Measurements from ENCODE around the gene HYAL2.
"Not testable (repeated sequence)": the region's sequence is repeated elsewhere in the genome, so short reads cannot be mapped to it uniquely, and the experiment has no call there.

The HYAL2 gene

GRCh38 chr3:50287262-50287661 is 35.3 kb downstream of the HYAL2 start:
- DNase-seq: no peak

DNA sequence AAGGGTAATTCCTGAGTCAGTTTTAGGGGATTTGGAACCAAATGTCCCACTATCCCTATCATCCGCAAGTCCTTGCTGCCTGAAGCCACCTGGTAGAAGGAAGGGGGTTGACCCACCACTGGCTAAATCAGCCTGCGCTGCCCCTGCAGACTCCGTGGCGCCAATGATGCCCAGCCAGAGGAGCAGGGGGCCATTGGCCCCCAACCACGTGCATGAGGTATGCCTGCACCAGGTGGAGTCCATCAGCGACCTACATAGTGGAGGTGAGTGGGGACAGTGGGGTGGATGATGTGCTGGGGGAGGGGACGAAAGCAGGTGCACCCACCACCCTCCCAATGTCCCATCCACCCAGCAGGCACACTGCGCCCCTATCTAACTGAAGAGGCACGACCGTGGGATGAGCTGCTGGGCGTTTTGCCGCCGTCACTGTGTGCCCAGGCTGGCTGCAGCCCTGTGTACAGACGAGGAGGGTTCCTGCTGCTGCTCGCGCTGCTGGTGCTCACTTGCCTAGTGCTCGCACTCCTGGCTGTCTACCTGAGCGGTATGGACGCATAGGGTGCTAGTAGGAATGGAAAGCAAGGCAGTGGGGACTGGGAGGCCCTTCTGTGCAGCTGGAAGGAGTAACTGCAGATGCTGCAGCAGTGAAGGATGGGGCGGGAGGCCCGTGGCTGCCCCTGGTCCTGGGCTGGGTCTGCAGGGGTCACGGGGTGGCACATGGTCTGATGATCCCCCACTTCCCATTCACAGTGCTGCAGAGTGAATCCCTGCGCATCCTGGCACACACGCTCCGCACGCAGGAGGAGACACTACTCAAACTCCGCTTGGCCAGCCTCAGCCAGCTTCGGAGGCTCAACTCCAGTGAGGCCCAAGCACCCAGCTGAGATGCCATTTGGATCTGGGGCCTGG is 36.0 kb downstream of the HYAL2 start:
- DNase-seq: no peak

DNA sequence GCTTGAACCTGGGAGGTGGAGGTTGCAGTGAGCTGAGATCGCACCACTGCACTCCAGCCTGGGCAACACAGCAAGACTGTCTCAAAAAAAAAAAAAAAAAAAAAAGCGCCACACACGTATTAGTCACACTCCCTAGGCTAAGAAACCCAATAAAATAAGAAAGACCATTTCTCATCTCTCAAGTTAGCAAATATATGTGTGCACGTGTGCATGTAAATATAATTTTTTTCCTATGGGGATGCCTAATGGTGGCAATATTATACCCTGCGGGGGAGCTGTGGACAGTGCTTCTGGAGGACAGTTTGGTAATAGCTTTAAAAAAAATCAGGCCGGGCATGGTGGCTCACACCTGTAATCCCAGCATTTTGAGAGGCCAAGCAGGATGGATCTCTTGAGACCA is 38.4 kb downstream of the HYAL2 start:
- not testable (repeated sequence) for DNase-seq

DNA sequence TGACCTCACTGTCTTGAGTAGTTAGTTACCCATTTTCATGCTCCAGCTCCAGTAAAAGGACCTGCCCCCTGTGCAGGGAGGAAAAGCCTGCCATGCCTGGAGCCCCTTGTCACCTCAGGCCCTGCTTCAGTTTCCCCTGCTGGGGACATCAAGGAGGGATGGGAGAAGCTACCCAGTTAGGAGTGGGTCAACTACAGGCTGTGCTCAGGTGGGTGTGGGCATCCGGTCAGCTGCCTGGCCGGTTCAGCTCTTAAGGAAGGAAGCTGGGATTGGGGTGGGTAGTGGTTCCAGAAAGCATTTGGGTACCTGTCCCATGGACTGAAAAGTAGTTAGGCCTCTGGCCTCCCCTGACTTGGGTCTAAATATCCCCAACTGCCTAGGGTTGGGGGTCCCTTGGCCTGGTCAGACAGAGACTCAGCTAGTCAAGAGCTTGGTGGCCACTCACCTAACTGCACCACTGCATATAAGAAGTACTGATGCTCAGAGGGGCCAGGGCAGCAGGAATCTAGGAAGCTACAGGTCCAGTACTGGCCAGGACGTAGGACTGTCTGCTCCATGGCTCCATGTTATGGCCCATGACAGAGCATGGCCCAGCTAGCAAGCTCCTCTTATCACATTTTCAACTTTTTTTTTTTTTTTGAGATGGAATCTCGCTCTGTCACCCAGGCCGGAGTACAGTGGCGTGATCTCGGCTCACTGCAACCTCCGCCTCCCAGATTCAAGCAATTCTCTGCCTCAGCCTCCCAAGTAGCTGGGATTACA is 43.1 kb downstream of the HYAL2 start:
- no peak for DNase-seq

DNA sequence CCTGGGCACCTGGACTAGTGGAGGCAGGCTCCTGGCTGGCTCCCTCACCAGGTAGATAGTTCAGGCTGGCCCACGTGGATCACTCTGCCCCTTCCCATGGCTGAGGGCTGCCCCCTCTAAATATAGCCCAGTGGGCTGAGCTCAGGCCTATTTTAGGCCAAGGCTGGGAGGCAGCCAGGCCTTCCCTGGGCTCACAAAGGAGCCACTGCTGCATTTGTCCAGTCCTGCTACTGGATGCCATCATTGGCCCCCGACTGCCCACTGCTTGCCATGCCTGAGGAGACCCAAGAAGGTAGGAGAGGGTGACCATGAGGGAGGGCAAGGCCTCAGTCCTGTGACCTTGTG is 43.7 kb downstream of the HYAL2 start, which contains the start of gene LSMEM2:
LSMEM2 (plus strand) TSS at position 208 of the 345 bp plus-strand sequence; CDS start at position 235, 27 bp downstream.
- no peak for DNase-seq

- no peak for DNase-seq
These were observed 44.2 kb downstream of the HYAL2 start for GRCh38 chr3:50278123-50278879.

- DNase-seq: no peak
These were observed 45.8 kb downstream of the HYAL2 start for GRCh38 chr3:50276762-50277101.

GRCh38 chr3:50275996-50276761 is 46.4 kb downstream of the HYAL2 start:
- no peak for DNase-seq

DNA sequence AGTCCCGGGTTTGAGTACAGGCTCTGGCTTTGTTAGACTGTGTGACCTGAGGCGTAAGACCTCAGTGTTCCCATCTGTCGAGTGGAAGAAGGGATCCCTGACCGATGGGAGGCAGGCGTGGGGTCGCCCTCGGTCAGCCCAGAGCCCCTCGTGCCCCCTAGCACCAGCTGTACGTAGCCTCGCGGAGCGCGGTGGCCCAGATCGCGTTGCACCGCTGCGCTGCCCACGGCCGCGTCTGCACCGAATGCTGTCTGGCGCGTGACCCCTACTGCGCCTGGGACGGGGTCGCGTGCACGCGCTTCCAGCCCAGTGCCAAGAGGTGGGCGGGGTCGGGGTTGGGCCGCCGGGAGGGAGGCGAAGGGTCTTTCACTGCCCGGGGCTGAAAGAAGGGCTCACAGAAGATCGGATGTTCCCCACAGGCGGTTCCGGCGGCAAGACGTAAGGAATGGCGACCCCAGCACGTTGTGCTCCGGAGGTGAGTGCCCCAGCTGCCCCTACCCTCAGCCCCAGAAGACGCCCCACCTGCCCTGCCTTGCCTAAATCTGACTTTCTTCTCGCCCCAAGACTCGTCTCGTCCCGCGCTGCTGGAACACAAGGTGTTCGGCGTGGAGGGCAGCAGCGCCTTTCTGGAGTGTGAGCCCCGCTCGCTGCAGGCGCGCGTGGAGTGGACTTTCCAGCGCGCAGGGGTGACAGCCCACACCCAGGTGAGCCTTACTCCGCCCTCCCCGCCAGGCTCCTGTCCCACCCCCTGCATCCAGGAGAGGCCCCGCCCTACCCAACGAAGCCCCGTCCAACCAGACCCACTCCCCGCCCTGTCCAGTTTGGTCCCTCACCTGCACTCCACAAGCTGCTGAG is 47.2 kb downstream of the HYAL2 start:
- no peak for DNase-seq

GRCh38 chr3:50274371-50275104 is 48.0 kb downstream of the HYAL2 start:
- peak; percentile 31 for DNase-seq

DNA sequence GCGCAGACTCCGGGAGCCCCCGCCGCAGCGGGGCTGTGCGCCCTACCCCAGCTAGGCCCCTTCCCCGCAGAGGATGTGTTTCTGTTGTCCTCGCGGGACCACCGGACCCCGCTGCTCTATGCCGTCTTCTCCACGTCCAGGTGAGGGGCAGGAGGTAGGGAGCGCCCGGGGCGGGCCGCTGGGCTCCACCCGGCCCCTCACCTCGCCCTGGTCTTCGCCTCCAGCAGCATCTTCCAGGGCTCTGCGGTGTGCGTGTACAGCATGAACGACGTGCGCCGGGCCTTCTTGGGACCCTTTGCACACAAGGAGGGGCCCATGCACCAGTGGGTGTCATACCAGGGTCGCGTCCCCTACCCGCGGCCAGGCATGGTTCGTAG is 48.9 kb downstream of the HYAL2 start:
- no peak for DNase-seq

DNA sequence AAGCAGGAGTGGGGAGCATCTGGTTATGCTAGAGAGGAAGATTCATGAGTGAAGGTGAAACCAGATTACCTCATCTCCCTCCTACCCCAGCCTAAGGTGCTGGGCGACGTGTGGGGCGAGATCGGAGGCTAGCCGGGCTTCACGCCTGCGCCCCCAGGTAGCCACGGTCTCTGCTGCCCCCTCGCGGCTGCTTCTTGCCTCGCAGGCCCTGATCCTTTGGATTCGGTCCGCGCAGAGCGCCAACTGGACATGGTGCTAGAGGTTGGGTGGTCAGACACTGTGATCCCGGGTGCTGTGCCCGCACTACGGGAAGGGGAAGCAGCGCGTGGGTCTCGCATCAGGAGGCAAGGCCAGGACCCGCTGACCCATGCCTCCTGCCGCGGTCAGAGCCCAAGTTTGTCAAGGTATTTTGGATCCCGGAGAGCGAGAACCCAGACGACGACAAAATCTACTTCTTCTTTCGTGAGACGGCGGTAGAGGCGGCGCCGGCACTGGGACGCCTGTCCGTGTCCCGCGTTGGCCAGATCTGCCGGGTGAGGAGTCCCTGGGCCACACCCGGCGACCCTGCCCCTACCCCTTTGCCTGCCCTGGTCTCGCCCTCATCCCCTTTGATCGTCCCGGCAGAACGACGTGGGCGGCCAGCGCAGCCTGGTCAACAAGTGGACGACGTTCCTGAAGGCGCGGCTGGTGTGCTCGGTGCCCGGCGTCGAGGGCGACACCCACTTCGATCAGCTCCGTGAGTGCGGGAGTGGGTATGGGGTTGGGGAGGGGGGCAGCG is 49.4 kb downstream of the HYAL2 start:
- peak; percentile 66 for DNase-seq

DNA sequence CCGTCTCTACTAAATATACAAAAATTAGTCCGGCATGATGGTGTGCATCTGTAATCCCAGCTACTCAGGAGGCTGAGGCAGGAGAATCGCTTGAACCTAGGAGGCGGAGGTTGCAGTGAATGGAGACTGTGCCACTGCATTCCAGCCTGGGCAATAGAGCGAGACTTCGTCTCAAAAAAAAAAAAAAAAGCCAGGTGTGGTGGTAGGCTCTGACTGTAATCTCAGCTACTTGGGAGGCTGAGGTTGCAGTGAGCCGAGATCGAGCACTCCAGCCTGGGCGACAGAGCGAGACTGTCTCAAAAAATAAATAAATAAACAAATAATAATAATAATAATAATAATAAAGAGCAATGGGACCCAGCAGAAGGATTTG is 50.0 kb downstream of the HYAL2 start:
- not testable (repeated sequence) for DNase-seq

GRCh38 chr3:50271314-50271936 is 51.1 kb downstream of the HYAL2 start:
- no peak for DNase-seq

- no peak for DNase-seq
These were observed 51.9 kb downstream of the HYAL2 start for GRCh38 chr3:50270422-50271224.

- DNase-seq: no peak
These were observed 52.5 kb downstream of the HYAL2 start for GRCh38 chr3:50269977-50270413.

- no peak for DNase-seq
These were observed 53.1 kb downstream of the HYAL2 start for GRCh38 chr3:50269460-50269859.

GRCh38 chr3:50268703-50269451 is 53.7 kb downstream of the HYAL2 start, which contains the start of gene SEMA3B:
Gene SEMA3B, plus strand, starts transcription at chr3:50269147. Its CDS starts 94 bp downstream, at chr3:50269241.
- DNase-seq: no peak

Data from NCI-H1105 (cell line).